SK-N-MC (cell line): ENCODE measurements around the gene FAM98C.

Experiments used
- EZH2 ChIP-seq: fragments of 200-600 bp; sonication (generic); IDR thresholded peaks from one replicate; pipeline ENCODE4 v1.6.1; 2017; ENCODE audit warnings: antibody characterized with exemption
- POLR2AphosphoS5 ChIP-seq: IDR thresholded peaks from 2 replicates; pipeline ENCODE4 v1.6.1; 2012; ENCODE audit warnings: mild to moderate bottlenecking, low read depth, low read length, borderline replicate concordance

- TF ChIP-seq EZH2, result no peak
- no peak for TF ChIP-seq POLR2AphosphoS5
These were observed 2.5 kb upstream of the FAM98C start for GRCh38 chr19:38400361-38400760.
